ENCODE results near the gene RAB44. TPM values are rescaled to one million over a fixed set of nuclear protein-coding genes. Genes with fewer than 3 reads are reported as not detected.
A peak's percentile ranks its signal among the peaks of the same experiment; 100 is the strongest.

Gene RAB44
- total RNA-seq, 2 experiments from 2014 or later = not detected

DNA sequence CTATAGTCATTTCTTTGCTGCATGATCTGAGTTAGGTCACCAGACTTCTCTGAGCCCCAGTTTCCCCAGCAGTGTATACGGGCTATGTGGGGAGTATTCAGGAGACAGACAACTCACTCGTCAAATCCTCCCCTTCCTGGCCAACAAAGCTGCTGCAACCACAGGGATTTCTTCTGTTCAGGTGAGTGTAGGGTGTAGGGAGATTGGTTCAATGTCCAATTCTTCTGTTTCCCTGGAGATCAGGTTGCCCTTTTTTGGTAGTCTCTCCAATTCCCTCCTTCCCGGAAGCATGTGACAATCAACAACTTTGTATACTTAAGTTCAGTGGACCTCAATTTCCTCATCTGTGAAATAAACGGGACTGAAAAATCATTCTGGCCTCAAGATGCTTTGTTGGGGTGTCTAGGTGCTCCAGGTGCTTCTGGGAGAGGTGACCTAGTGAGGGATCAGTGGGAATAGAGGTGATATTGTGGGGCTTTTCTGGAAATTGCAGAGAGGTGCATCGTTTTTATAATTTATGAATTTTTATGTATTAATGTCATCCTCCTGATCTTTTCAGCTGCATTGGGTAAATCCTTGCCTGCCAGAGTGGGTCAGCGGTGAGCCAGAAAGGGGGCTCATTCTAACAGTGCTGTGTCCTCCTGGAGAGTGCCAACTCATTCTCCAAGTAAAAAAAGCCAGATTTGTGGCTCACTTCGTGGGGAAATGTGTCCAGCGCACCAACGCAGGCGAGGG lies 19.7 kb upstream of the RAB44 start:
- no peak for DNase-seq
- Mint-ChIP-seq H3K4me1 (peaks cover 46% of the 10 kb centered on the region), H3K27me3 (peaks cover 11% of the 10 kb centered on the region), H3K27ac (no peak overlapping the region), H3K4me3 (peak overlapping the region; percentile 55), H3K9me3 (no peaks in the 10 kb centered on the region), H3K36me3 (peaks cover 3% of the 10 kb centered on the region)

DNA sequence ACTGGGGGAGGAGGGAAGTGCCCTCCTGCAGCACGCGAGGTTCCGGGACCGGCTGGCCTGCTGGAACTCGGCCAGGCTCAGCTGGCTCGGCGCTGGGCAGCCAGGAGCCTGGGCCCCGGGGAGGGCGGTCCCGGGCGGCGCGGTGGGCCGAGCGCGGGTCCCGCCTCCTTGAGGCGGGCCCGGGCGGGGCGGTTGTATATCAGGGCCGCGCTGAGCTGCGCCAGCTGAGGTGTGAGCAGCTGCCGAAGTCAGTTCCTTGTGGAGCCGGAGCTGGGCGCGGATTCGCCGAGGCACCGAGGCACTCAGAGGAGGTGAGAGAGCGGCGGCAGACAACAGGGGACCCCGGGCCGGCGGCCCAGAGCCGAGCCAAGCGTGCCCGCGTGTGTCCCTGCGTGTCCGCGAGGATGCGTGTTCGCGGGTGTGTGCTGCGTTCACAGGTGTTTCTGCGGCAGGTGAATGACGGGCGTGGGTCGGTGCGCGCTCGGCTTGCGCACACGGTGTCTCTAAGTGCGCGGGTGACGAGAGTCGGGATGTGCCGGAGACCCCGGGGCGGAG lies 19.1 kb upstream of the RAB44 start, which contains the start of gene CDKN1A:
TSS of gene CDKN1A (plus strand) at position 227 of the 555 bp plus-strand sequence. CDS start 5,388 bp downstream, outside the sequence.
- Mint-ChIP-seq H3K36me3 (peaks cover 3% of the 10 kb centered on the region), H3K9me3 (no peaks in the 10 kb centered on the region), H3K27me3 (peaks cover 11% of the 10 kb centered on the region), H3K27ac (peak within 1 kb of the TSS; percentile 74), H3K4me1 (peaks cover 50% of the 10 kb centered on the region), H3K4me3 (peak within 1 kb of the TSS; percentile 99)
- DNase-seq = peak; percentile 84

DNA sequence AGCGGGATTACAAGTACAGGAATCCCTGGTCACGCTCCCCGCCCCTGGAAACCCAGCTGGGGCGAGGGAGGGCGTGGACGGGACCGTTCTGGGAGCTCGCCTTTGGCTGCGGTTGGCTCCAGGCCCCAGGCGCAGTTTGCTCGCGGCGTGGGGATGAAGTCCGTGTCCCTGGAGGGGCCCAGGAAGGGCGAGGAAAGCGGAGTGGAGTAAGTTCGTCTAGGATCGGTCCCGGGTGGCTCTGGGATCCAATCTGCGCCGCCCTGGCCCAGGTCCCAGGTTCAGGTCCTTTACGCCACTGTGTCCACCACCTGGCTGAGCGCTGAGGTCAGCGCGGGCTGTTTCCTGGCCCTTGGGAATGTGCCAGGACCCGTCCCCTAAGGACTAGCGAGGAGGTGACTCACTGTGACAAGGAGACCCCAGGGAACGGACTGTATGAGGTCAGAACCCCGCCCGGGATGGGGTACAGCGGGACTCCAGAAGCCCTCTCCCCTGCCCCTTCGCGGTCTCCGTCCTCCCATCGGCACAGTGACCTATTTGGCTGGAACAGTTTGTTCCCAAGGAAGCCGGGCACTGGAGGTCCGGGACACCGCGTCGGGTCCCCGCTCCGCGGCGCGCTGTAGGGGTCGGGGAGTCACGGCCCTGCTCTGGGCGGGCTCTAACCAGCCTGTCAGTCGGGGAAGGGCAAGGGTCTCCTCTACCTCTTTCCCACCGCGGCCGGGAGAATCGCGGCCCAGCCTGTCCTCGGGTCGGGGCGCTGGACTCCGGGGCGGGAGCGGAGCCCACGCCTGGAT lies 18.4 kb upstream of the RAB44 start:
- Mint-ChIP-seq H3K4me3 (peak overlapping the region; percentile 99), H3K27ac (peak overlapping the region; percentile 74), H3K9me3 (no peaks in the 10 kb centered on the region), H3K36me3 (peaks cover 7% of the 10 kb centered on the region), H3K4me1 (peaks cover 50% of the 10 kb centered on the region), H3K27me3 (peaks cover 15% of the 10 kb centered on the region)
- DNase-seq = no peak

DNA sequence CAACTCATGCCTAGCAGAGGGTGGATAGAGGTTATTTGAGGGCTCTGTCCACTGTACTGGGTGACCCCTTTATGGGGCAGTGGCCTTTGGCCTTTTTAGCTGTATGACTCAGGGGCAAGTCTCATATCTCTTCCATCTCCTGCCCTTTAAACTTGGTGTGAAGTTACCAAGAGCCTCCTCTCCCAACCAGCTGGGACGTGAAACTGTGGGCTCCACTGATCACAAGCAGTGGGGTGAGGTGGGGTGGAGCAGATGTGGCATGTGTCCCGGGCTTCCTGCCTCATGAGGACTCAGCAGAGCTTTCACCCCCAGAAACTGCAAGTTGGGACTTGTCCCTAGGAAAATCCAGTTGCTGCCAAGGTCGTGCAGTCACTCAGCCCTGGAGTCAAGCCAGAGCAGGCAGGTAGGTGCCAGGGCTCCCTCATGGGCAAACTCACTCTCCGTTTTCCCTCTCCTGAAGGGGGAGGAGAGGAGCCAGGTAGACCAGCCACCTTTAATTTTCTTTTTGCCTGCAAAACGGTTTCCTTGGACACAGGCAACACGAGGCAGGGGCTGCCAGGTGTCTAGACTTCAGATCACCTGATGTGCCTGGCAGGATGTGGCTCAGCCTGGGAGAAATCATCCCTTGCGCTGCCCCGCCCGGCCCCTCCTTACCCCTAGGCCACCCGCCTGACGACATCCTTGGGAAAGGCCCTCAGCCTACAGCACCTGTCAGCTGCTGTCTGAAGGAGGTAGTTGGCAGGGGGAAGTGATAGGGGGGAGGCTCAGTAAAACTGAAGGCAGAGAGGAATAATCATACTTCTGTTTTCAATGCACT lies 15.1 kb upstream of the RAB44 start:
- Mint-ChIP-seq H3K9me3 (no peaks in the 10 kb centered on the region), H3K36me3 (peaks cover 22% of the 10 kb centered on the region), H3K4me3 (peak overlapping the region; percentile 60), H3K4me1 (peaks cover 34% of the 10 kb centered on the region), H3K27me3 (peaks cover 8% of the 10 kb centered on the region), H3K27ac (peak overlapping the region; percentile 39)
- peak; percentile 60 for DNase-seq

DNA sequence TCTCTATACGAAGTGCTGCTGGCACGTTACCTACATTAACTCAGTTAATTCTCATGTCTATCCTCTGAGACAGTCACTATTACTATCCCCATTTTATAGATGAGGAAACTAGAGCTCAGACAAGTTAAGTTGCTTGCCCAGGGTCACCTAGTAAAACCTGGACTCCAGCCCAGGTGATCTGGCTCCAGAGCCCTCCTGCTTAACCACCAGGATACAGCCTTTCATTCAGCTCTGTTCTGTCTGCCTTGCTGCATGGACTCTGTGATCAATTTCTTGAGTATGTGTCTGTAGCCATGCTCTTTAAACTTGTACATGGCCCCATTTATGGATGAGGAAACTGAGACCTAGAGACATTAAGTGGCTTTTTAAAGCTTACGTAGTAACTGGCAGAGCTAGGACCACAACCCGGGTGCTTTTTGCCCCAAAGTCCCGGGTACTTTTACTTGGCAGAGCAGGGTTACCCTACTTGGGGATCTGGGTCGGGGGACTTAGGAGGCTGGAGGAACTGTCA lies 14.4 kb upstream of the RAB44 start:
- Mint-ChIP-seq H3K36me3 (peaks cover 22% of the 10 kb centered on the region), H3K4me3 (no peak overlapping the region), H3K9me3 (no peaks in the 10 kb centered on the region)

DNA sequence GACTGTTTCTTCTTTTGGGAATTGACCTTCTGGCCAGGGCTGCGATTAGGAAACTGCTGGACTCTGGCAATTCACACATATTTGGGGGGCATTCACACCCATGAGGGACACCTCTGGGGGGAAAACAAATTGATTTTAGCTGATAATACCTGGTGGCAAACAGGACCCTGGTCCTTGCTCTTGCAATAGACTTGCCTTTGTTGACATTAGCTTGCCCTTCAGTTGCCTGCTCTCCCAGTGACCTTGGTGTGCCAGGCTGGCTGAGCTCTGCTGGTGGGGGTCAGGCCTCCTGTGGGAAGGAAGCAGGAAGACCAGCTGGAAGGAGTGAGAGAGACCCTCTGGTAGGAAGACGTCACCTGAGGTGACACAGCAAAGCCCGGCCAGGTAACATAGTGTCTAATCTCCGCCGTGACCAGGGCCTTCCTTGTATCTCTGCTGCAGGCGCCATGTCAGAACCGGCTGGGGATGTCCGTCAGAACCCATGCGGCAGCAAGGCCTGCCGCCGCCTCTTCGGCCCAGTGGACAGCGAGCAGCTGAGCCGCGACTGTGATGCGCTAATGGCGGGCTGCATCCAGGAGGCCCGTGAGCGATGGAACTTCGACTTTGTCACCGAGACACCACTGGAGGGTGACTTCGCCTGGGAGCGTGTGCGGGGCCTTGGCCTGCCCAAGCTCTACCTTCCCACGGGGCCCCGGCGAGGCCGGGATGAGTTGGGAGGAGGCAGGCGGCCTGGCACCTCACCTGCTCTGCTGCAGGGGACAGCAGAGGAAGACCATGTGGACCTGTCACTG lies 13.8 kb upstream of the RAB44 start:
- H3K36me3 Mint-ChIP-seq = peaks cover 20% of the 10 kb centered on the region

More for the DNA sequence above, 14.4 kb upstream of the RAB44 start:
- Mint-ChIP-seq H3K27me3 (peaks cover 4% of the 10 kb centered on the region), H3K27ac (peak overlapping the region; percentile 2), H3K4me1 (peaks cover 27% of the 10 kb centered on the region)
- no peak for DNase-seq

DNA sequence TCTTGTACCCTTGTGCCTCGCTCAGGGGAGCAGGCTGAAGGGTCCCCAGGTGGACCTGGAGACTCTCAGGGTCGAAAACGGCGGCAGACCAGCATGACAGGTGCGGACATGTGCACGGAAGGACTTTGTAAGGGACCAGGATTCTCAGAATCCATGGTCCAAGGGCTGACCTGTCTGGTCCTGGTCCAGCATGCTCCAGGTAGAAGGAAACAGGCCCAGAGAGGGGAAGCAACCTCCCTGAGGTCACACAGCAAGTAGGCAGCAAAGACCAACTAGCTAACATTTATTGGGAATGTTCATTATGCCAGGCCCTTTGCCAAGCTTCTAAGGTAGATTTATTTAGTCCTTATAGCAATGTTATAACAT lies 13.2 kb upstream of the RAB44 start:
- Mint-ChIP-seq H3K27ac (no peak overlapping the region), H3K4me1 (peaks cover 22% of the 10 kb centered on the region), H3K27me3 (peaks cover 4% of the 10 kb centered on the region), H3K9me3 (no peaks in the 10 kb centered on the region), H3K36me3 (peaks cover 20% of the 10 kb centered on the region), H3K4me3 (no peak overlapping the region)
- no peak for DNase-seq

More for the DNA sequence above, 13.8 kb upstream of the RAB44 start:
- Mint-ChIP-seq H3K9me3 (no peaks in the 10 kb centered on the region), H3K4me1 (peaks cover 22% of the 10 kb centered on the region), H3K27me3 (peaks cover 4% of the 10 kb centered on the region), H3K27ac (no peak overlapping the region), H3K4me3 (no peak overlapping the region)
- DNase-seq = no peak

DNA sequence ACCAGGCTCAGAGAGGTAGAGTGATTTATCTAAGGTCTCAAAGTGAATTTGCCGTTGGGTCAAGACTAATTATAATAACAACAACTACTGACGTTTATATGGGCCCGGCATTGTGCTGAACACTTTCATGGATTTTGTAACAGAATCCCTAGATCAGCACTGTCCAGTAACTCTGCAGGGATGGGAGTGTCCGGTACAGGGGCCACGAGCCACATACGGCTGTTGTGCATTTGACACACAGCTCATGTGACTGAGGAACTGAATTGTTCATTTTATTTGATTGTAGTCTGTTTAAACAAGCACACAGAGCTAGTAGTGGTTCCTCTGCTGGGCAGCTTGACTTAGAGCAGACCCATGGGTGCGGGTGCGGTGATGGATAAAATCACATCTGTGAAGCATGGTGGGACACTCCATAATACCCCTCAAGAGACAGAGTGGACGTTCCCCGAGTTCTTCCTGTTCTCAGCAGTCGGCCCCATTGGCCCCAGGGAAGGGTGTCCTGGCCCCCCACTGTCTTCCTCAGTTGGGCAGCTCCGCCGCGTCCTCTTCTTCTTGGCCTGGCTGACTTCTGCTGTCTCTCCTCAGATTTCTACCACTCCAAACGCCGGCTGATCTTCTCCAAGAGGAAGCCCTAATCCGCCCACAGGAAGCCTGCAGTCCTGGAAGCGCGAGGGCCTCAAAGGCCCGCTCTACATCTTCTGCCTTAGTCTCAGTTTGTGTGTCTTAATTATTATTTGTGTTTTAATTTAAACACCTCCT lies 12.3 kb upstream of the RAB44 start:
- H3K27me3 Mint-ChIP-seq = peaks cover 4% of the 10 kb centered on the region
- H3K36me3 Mint-ChIP-seq = peaks cover 20% of the 10 kb centered on the region
- DNase-seq = no peak
- no peaks in the 10 kb centered on the region for H3K9me3 Mint-ChIP-seq
- no peak overlapping the region for H3K4me3 Mint-ChIP-seq
- H3K4me1 Mint-ChIP-seq = peaks cover 20% of the 10 kb centered on the region
- H3K27ac Mint-ChIP-seq = no peak overlapping the region

DNA sequence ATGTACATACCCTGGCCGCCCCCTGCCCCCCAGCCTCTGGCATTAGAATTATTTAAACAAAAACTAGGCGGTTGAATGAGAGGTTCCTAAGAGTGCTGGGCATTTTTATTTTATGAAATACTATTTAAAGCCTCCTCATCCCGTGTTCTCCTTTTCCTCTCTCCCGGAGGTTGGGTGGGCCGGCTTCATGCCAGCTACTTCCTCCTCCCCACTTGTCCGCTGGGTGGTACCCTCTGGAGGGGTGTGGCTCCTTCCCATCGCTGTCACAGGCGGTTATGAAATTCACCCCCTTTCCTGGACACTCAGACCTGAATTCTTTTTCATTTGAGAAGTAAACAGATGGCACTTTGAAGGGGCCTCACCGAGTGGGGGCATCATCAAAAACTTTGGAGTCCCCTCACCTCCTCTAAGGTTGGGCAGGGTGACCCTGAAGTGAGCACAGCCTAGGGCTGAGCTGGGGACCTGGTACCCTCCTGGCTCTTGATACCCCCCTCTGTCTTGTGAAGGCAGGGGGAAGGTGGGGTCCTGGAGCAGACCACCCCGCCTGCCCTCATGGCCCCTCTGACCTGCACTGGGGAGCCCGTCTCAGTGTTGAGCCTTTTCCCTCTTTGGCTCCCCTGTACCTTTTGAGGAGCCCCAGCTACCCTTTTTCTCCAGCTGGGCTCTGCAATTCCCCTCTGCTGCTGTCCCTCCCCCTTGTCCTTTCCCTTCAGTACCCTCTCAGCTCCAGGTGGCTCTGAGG lies 11.5 kb upstream of the RAB44 start:
- peaks cover 20% of the 10 kb centered on the region for H3K36me3 Mint-ChIP-seq
- H3K4me3 Mint-ChIP-seq = no peak overlapping the region
- DNase-seq = no peak
- H3K27ac Mint-ChIP-seq = no peak overlapping the region
- H3K9me3 Mint-ChIP-seq = no peaks in the 10 kb centered on the region
- peaks cover 14% of the 10 kb centered on the region for H3K4me1 Mint-ChIP-seq
- H3K27me3 Mint-ChIP-seq = peaks cover 4% of the 10 kb centered on the region

DNA sequence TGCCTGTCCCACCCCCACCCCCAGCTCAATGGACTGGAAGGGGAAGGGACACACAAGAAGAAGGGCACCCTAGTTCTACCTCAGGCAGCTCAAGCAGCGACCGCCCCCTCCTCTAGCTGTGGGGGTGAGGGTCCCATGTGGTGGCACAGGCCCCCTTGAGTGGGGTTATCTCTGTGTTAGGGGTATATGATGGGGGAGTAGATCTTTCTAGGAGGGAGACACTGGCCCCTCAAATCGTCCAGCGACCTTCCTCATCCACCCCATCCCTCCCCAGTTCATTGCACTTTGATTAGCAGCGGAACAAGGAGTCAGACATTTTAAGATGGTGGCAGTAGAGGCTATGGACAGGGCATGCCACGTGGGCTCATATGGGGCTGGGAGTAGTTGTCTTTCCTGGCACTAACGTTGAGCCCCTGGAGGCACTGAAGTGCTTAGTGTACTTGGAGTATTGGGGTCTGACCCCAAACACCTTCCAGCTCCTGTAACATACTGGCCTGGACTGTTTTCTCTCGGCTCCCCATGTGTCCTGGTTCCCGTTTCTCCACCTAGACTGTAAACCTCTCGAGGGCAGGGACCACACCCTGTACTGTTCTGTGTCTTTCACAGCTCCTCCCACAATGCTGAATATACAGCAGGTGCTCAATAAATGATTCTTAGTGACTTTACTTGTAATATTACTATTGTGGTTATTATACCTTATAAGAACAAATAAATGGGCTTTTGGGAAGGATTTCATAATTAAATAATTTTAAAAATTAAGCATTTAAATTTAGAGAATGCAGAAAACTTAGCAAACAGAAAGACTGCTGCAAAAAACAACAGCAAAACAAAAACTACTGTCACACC lies 10.7 kb upstream of the RAB44 start:
- no peak for DNase-seq
- H3K36me3 Mint-ChIP-seq = peaks cover 19% of the 10 kb centered on the region
- H3K27ac Mint-ChIP-seq = no peak overlapping the region
- no peak overlapping the region for H3K4me3 Mint-ChIP-seq
- no peaks in the 10 kb centered on the region for H3K9me3 Mint-ChIP-seq
- H3K27me3 Mint-ChIP-seq = peaks cover 4% of the 10 kb centered on the region
- peaks cover 12% of the 10 kb centered on the region for H3K4me1 Mint-ChIP-seq

DNA sequence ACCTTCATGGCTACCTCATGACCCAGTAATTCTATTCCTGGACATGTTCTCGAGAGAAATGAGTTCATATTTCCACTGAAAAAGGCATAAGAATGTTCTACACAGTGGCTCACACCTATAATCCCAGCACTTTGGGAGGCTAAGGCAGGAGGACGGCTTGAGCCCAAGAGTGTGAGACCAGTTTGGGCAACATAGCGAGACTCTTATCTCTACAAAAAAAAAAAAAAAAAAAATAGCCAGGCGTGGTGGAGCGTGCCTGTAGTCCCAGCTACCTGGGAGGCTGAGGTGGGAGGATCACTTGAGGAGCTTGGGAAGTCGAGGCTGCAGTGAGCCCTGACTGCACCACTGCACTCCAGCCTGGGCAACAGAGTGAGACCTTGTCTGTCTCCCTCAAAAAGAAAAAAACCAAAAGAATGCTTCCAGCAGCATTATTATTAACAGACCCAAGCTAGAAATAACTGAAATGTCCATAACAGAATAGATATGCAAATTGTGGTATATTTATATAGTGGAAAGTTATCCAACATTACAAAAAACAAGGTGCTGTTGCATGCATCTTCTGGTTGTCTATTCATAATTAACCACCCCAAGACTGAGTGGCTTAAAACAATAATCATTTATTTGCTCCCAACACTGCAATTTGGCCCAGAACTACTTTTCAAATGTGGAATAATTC lies 9.4 kb upstream of the RAB44 start:
- DNase-seq = no peak
- H3K36me3 Mint-ChIP-seq = peaks cover 19% of the 10 kb centered on the region
- peaks cover 10% of the 10 kb centered on the region for H3K4me1 Mint-ChIP-seq
- H3K4me3 Mint-ChIP-seq = no peak overlapping the region
- no peak overlapping the region for H3K27ac Mint-ChIP-seq
- H3K9me3 Mint-ChIP-seq = no peaks in the 10 kb centered on the region
- H3K27me3 Mint-ChIP-seq = peaks cover 4% of the 10 kb centered on the region

DNA sequence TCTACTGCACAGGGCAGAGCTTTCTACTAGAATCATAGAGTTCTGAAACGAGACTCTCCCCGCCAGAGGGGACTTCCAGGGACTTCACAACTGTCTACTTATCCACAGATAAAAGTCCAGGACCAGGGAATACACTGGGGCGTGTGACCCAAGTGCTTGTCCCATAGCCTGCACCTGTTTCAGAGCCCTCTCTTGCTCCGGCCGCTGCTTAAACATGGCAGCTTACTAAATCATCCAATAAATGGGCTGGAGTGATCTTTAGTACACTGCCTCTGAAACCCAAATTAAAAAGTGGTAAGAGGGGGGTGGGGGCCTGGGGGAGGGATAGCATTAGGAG lies 8.9 kb upstream of the RAB44 start:
- Mint-ChIP-seq H3K27ac (no peak overlapping the region), H3K4me3 (no peak overlapping the region), H3K36me3 (peaks cover 18% of the 10 kb centered on the region), H3K9me3 (no peaks in the 10 kb centered on the region), H3K27me3 (peaks cover 4% of the 10 kb centered on the region), H3K4me1 (peaks cover 9% of the 10 kb centered on the region)
- no peak for DNase-seq

Measured in activated naive CD8-positive, alpha-beta T cell treated with anti-CD3 and anti-CD28 coated beads for 36 hours (primary cell).